Left ventricle myocardium inferior (tissue), 1 donor: ENCODE measurements around the gene ANKS1B. TPM values are rescaled to one million over a fixed set of nuclear protein-coding genes. Genes with fewer than 3 reads are reported as not detected.

Experiments
- DNase-seq: peaks from one replicate; pipeline ENCODE4 v3.0.0-alpha.2; 2020
- H3K27ac ChIP-seq: fragments of 200-600 bp; replicated peaks from 2 replicates; pipeline ENCODE4 v1.8.0; 2021
- H3K27me3 ChIP-seq: fragments of 200-600 bp; 2 replicates; pipeline ENCODE4 v1.8.0; 2021; ENCODE audit warnings: low read depth
- H3K36me3 ChIP-seq: fragments of 200-600 bp; 2 replicates; pipeline ENCODE4 v1.8.0; 2021
- H3K4me1 ChIP-seq: fragments of 200-600 bp; 2 replicates; pipeline ENCODE4 v1.8.0; 2021
- H3K4me3 ChIP-seq: fragments of 200-600 bp; 2 replicates; pipeline ENCODE4 v1.8.0; 2021; ENCODE audit warnings: mild to moderate bottlenecking, moderate library complexity
- H3K9me3 ChIP-seq: fragments of 200-600 bp; replicated peaks from 2 replicates; pipeline ENCODE4 v1.8.0; 2021
- intact Hi-C: fragments of 100-400 bp; cut with micrococcal nuclease; formaldehyde crosslinking; loops from one replicate; pipeline ENCODE4 v1.11.0; 2022
- total RNA-seq: library from RNA; stranded (reverse); fragmentation: NEBNext Ultra II Directional; extraction: Animal tissue kit (Norgen Biotek cat#: 25700); gene quantifications from one replicate; pipeline ENCODE4 v1.2.1, GENCODE V29; 2021
- TF ChIP-seq, protein P1 (sequence below): fragments of 200-600 bp; IDR thresholded peaks from 2 replicates; pipeline ENCODE4 v1.8.0; 2021; ENCODE audit warnings: antibody characterized with exemption, mild to moderate bottlenecking, borderline replicate concordance
- donor health status: DM: no; HTN: yes; CAD: no; lungs with severe emphysema.

The ANKS1B gene
- total RNA-seq, 1 donor from 2014 or later = 1.6 TPM

GRCh38 chr12:98691351-98691750 is 1293.4 kb downstream of the ANKS1B start:
- Histone ChIP-seq H3K4me1 (no peaks in the 10 kb centered on the region), H3K9me3 (peaks cover 8% of the 10 kb centered on the region), H3K36me3 (peaks cover 77% of the 10 kb centered on the region), H3K4me3 (no peak overlapping the region), H3K27ac (no peak overlapping the region), H3K27me3 (no peaks in the 10 kb centered on the region)
- TF ChIP-seq, protein P1, sequence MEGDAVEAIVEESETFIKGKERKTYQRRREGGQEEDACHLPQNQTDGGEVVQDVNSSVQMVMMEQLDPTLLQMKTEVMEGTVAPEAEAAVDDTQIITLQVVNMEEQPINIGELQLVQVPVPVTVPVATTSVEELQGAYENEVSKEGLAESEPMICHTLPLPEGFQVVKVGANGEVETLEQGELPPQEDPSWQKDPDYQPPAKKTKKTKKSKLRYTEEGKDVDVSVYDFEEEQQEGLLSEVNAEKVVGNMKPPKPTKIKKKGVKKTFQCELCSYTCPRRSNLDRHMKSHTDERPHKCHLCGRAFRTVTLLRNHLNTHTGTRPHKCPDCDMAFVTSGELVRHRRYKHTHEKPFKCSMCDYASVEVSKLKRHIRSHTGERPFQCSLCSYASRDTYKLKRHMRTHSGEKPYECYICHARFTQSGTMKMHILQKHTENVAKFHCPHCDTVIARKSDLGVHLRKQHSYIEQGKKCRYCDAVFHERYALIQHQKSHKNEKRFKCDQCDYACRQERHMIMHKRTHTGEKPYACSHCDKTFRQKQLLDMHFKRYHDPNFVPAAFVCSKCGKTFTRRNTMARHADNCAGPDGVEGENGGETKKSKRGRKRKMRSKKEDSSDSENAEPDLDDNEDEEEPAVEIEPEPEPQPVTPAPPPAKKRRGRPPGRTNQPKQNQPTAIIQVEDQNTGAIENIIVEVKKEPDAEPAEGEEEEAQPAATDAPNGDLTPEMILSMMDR = no peak
- intact Hi-C loops = no loop called here
- no peak for DNase-seq

DNA sequence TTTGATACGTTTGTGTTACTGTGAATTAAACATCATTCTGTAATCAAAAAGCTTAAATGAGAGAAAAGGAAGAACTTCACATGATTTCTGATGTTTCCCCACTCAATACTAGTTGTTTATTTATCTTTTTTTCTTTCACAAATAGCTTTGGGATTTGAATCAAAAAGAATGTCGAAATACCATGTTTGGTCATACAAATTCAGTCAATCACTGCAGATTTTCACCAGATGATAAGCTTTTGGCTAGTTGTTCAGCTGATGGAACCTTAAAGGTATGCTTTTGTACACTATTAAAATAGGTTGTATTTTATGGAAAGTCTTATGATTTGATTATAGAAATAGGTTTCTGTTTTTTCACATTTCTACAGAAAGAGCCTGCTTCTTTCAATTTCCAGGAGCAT is 1298.1 kb downstream of the ANKS1B start:
- H3K27me3 ChIP-seq = no peaks in the 10 kb centered on the region

More for the DNA sequence above, 1298.1 kb downstream of the ANKS1B start:
- Histone ChIP-seq H3K4me3 (no peak overlapping the region), H3K9me3 (no peaks in the 10 kb centered on the region), H3K27ac (no peak overlapping the region), H3K36me3 (peaks cover 87% of the 10 kb centered on the region), H3K4me1 (no peaks in the 10 kb centered on the region)
- no peak for DNase-seq
- TF ChIP-seq, protein P1 = no peak
- intact Hi-C loops = no loop called here

Other genes starting within 250 kb of the ANKS1B start
- 11.9 TPM for gene BLTP3B, start 157.9 kb upstream of the ANKS1B start, total RNA-seq
- 18.3 TPM for gene ACTR6, start 215.9 kb upstream of the ANKS1B start, total RNA-seq